ENCODE measurements around the gene ZGPAT.

GRCh38 chr20:63731410-63731809, 23.6 kb downstream of the ZGPAT start:
- TF ChIP-seq POLR2A (IDR thresholded peaks at IDR 0.05; ENCODE audit: low read length) (no peak), GATA1 (IDR thresholded peaks at IDR 0.05; ENCODE audit: low read depth, low read length) (no peak)

Data from erythroblast (primary cell).